ENCODE results near the gene DHRSX.
"Not testable (repeated sequence)": the region's sequence is repeated elsewhere in the genome, so short reads cannot be mapped to it uniquely, and the experiment has no call there.

Gene DHRSX

GRCh38 chrX:2242980-2243379, 257.8 kb downstream of the DHRSX start:
- no peak overlapping the region for H3K27ac ChIP-seq (ENCODE audit: low read length)

DNA sequence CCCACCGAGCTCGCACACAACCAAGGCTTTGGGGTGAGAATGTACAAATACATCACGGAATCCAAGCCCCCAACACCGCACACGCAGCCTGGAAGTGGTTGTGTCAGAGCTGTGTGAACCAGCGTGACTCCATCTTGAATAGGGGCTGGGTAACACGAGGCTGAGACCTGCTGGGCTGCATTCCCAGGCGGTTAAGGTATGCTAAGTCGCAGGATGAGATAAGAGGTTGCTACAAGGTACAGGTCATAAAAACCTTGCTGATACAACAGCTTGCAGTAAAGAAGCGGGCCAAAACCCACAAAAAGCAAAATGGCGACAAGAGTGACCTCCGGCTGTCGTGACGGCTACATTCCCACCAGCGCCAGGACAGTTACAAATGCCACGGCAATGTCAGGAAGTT, 258.4 kb downstream of the DHRSX start:
- Histone ChIP-seq H3K36me3 (ENCODE audit: control insufficient read depth, insufficient read depth, low read length) (0 out of 2 replicates have a peak, but pooled peaks cover 3% of the 10 kb centered on the region), H3K4me3 (ENCODE audit: low read length) (no peak overlapping the region), H3K9me3 (ENCODE audit: control insufficient read depth, insufficient read depth, low read length) (no peaks in the 10 kb centered on the region), H3K27ac (ENCODE audit: low read length) (no peak overlapping the region), H3K27me3 (ENCODE audit: control insufficient read depth, insufficient read depth, low read length) (no peaks in the 10 kb centered on the region), H3K4me1 (ENCODE audit: control insufficient read depth, insufficient read depth, low read length) (0 out of 2 replicates have a peak, but pooled peaks cover 3% of the 10 kb centered on the region)
- WGBS (ENCODE audit: insufficient coverage, insufficient read length) = no CpG with 5 or more reads among the region's 16 CpGs
- DNase-seq (ENCODE audit: low read depth, low spot score) = no peak

More at GRCh38 chrX:2242980-2243379, 257.8 kb downstream of the DHRSX start:
- no peaks in the 10 kb centered on the region for H3K27me3 ChIP-seq (ENCODE audit: control insufficient read depth, insufficient read depth, low read length)
- DNase-seq (ENCODE audit: low read depth, low spot score) = no peak
- 0 out of 2 replicates have a peak, but pooled peaks cover 3% of the 10 kb centered on the region for H3K36me3 ChIP-seq (ENCODE audit: control insufficient read depth, insufficient read depth, low read length)
- H3K9me3 ChIP-seq (ENCODE audit: control insufficient read depth, insufficient read depth, low read length) = no peaks in the 10 kb centered on the region
- WGBS (ENCODE audit: insufficient coverage, insufficient read length) = no CpG with 5 or more reads among the region's 22 CpGs
- 0 out of 2 replicates have a peak, but pooled peaks cover 3% of the 10 kb centered on the region for H3K4me1 ChIP-seq (ENCODE audit: control insufficient read depth, insufficient read depth, low read length)
- H3K4me3 ChIP-seq (ENCODE audit: low read length) = no peak overlapping the region

GRCh38 chrX:2241496-2241895, 259.3 kb downstream of the DHRSX start:
- H3K27me3 ChIP-seq (ENCODE audit: control insufficient read depth, insufficient read depth, low read length); H3K4me1 ChIP-seq (ENCODE audit: control insufficient read depth, insufficient read depth, low read length); DNase-seq (ENCODE audit: low read depth, low spot score); H3K36me3 ChIP-seq (ENCODE audit: control insufficient read depth, insufficient read depth, low read length); H3K4me3 ChIP-seq (ENCODE audit: low read length); H3K9me3 ChIP-seq (ENCODE audit: control insufficient read depth, insufficient read depth, low read length); H3K27ac ChIP-seq (ENCODE audit: low read length): not testable (repeated sequence)
- WGBS (ENCODE audit: insufficient coverage, insufficient read length) = no CpG with 5 or more reads among the region's 13 CpGs

DNA sequence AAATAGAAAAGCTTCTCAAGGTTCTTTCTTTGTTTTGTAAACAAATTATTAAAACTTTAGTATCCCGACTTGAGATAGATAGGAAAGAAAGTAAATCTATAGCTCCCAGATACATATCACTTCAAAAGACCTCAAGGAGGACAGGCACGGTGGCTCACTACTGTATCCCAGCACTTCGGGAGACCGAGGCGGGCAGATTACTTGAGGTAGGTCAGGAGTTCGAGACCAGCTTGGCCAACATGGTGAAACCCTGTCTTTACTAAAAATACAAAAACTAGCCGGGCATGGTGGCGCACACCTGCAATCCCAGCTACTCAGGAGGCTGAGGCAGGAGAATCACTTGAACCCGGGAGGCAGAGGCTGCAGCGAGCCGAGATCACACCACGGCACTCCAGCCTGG, 260.0 kb downstream of the DHRSX start:
- H3K9me3 ChIP-seq (ENCODE audit: control insufficient read depth, insufficient read depth, low read length); H3K4me1 ChIP-seq (ENCODE audit: control insufficient read depth, insufficient read depth, low read length); H3K27me3 ChIP-seq (ENCODE audit: control insufficient read depth, insufficient read depth, low read length); H3K4me3 ChIP-seq (ENCODE audit: low read length); H3K36me3 ChIP-seq (ENCODE audit: control insufficient read depth, insufficient read depth, low read length); DNase-seq (ENCODE audit: low read depth, low spot score); H3K27ac ChIP-seq (ENCODE audit: low read length): not testable (repeated sequence)
- no CpG with 5 or more reads among the region's 12 CpGs for WGBS (ENCODE audit: insufficient coverage, insufficient read length)

DNA sequence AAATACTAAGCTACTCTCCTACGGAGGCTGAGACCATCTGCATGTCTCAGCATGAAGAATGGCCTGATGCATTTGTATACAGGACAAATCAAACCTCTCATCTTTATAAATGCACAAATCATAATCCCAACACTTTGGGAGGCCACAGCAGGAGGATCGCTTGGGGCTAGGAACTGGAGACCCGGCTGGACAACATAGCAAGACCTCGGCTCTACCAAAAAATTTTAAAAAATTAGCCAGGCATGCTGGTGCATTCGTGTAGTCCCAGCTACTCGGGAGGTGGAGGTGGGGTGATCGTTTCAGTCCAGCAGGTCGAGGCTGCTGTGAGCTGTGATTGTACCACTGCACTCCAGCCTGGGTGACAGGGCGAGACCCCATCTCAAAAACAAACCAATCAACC, 262.8 kb downstream of the DHRSX start:
- Histone ChIP-seq H3K4me1 (ENCODE audit: control insufficient read depth, insufficient read depth, low read length) (peaks cover 7% of the 10 kb centered on the region; the same call in 1 of the 2 replicates), H3K27ac (ENCODE audit: low read length) (no peak overlapping the region), H3K9me3 (ENCODE audit: control insufficient read depth, insufficient read depth, low read length) (no peaks in the 10 kb centered on the region), H3K4me3 (ENCODE audit: low read length) (no peak overlapping the region), H3K27me3 (ENCODE audit: control insufficient read depth, insufficient read depth, low read length) (no peaks in the 10 kb centered on the region), H3K36me3 (ENCODE audit: control insufficient read depth, insufficient read depth, low read length) (0 out of 2 replicates have a peak, but pooled peaks cover 3% of the 10 kb centered on the region)
- DNase-seq (ENCODE audit: low read depth, low spot score) = no peak
- no CpG with 5 or more reads among the region's 9 CpGs for WGBS (ENCODE audit: insufficient coverage, insufficient read length)

GRCh38 chrX:2231570-2232192, 269.1 kb downstream of the DHRSX start:
- Histone ChIP-seq H3K4me1 (ENCODE audit: control insufficient read depth, insufficient read depth, low read length) (peaks cover 4% of the 10 kb centered on the region), H3K27ac (ENCODE audit: low read length) (no peak overlapping the region), H3K4me3 (ENCODE audit: low read length) (no peak overlapping the region), H3K9me3 (ENCODE audit: control insufficient read depth, insufficient read depth, low read length) (no peaks in the 10 kb centered on the region), H3K36me3 (ENCODE audit: control insufficient read depth, insufficient read depth, low read length) (no peaks in the 10 kb centered on the region), H3K27me3 (ENCODE audit: control insufficient read depth, insufficient read depth, low read length) (no peaks in the 10 kb centered on the region)
- 100% methylated on average over 2 of the region's 2 CpGs for whole genome bisulfite sequencing (ENCODE audit: insufficient coverage, insufficient read length)
- DNase-seq (ENCODE audit: low read depth, low spot score) = no peak

- H3K4me3 ChIP-seq (ENCODE audit: low read length) = no peak overlapping the region
- no peak for DNase-seq (ENCODE audit: low read depth, low spot score)
- no peak overlapping the region for H3K27ac ChIP-seq (ENCODE audit: low read length)
- WGBS (ENCODE audit: insufficient coverage, insufficient read length) = no CpG with 5 or more reads among the region's 4 CpGs
- peaks cover 4% of the 10 kb centered on the region for H3K4me1 ChIP-seq (ENCODE audit: control insufficient read depth, insufficient read depth, low read length)
- H3K36me3 ChIP-seq (ENCODE audit: control insufficient read depth, insufficient read depth, low read length) = no peaks in the 10 kb centered on the region
- H3K27me3 ChIP-seq (ENCODE audit: control insufficient read depth, insufficient read depth, low read length) = no peaks in the 10 kb centered on the region
- no peaks in the 10 kb centered on the region for H3K9me3 ChIP-seq (ENCODE audit: control insufficient read depth, insufficient read depth, low read length)
These were observed 270.3 kb downstream of the DHRSX start for GRCh38 chrX:2230457-2230856.

GRCh38 chrX:2228536-2228935, 272.2 kb downstream of the DHRSX start:
- no peak overlapping the region for H3K4me3 ChIP-seq (ENCODE audit: low read length)
- H3K9me3 ChIP-seq (ENCODE audit: control insufficient read depth, insufficient read depth, low read length) = no peaks in the 10 kb centered on the region
- H3K36me3 ChIP-seq (ENCODE audit: control insufficient read depth, insufficient read depth, low read length) = no peaks in the 10 kb centered on the region
- no CpG with 5 or more reads among the region's 2 CpGs for WGBS (ENCODE audit: insufficient coverage, insufficient read length)
- H3K4me1 ChIP-seq (ENCODE audit: control insufficient read depth, insufficient read depth, low read length) = peaks cover 1% of the 10 kb centered on the region; the same call in 1 of the 2 replicates
- no peak for DNase-seq (ENCODE audit: low read depth, low spot score)
- H3K27me3 ChIP-seq (ENCODE audit: control insufficient read depth, insufficient read depth, low read length) = no peaks in the 10 kb centered on the region
- no peak overlapping the region for H3K27ac ChIP-seq (ENCODE audit: low read length)

DNA sequence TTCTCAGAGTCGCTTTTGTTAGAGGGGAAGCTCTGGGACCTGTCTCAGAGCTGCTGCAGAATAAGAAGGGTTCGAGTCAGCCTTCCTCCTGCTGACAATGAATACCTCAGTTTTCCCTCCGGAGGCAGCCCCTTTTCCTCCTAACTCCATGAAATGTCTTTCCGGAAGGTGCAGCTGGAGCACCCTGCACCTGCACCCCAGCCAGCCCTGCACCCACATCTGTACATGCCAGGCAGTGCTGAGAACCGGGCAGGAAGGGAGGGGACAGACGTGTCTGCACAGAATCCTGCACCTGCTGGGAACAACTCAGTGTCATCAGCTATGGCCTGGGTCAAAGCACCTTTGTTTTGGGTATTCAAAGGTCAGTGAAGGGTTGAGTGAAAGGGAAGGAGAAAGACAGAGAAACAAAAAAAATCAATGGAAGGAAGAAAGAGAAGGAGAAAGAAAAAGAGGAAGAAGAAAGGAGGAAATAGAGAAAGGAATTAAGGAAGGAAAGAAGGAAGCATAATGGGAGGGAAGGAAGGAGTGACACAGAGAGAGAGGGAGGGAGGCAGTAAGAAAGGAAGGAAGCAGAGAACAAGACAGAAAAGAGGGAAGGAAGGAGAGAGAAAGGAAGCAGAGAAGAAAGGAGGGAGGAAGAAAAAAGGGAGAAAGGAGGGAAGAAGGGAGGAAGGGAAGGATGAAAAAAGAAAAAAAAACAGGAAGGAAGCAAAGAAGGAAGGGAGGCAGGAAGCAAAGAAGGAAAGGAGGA, 273.7 kb downstream of the DHRSX start:
- Histone ChIP-seq H3K4me1 (ENCODE audit: control insufficient read depth, insufficient read depth, low read length) (no peaks in the 10 kb centered on the region; the same call in 1 of the 2 replicates), H3K9me3 (ENCODE audit: control insufficient read depth, insufficient read depth, low read length) (no peaks in the 10 kb centered on the region), H3K36me3 (ENCODE audit: control insufficient read depth, insufficient read depth, low read length) (no peaks in the 10 kb centered on the region), H3K27ac (ENCODE audit: low read length) (no peak overlapping the region), H3K27me3 (ENCODE audit: control insufficient read depth, insufficient read depth, low read length) (no peaks in the 10 kb centered on the region), H3K4me3 (ENCODE audit: low read length) (no peak overlapping the region)
- DNase-seq (ENCODE audit: low read depth, low spot score) = no peak
- WGBS (ENCODE audit: insufficient coverage, insufficient read length) = no CpG with 5 or more reads among the region's 6 CpGs

- WGBS (ENCODE audit: insufficient coverage, insufficient read length) = no CpG with 5 or more reads among the region's 9 CpGs
- no peak overlapping the region for H3K27ac ChIP-seq (ENCODE audit: low read length)
- no peak overlapping the region for H3K4me3 ChIP-seq (ENCODE audit: low read length)
- H3K27me3 ChIP-seq (ENCODE audit: control insufficient read depth, insufficient read depth, low read length) = no peaks in the 10 kb centered on the region
- no peaks in the 10 kb centered on the region for H3K9me3 ChIP-seq (ENCODE audit: control insufficient read depth, insufficient read depth, low read length)
- H3K36me3 ChIP-seq (ENCODE audit: control insufficient read depth, insufficient read depth, low read length) = no peaks in the 10 kb centered on the region
- DNase-seq (ENCODE audit: low read depth, low spot score) = no peak
- H3K4me1 ChIP-seq (ENCODE audit: control insufficient read depth, insufficient read depth, low read length) = no peaks in the 10 kb centered on the region; the same call in 1 of the 2 replicates
These were observed 274.6 kb downstream of the DHRSX start for GRCh38 chrX:2226182-2226581.

Data from iPS DF 6.9 (cell line).